Measurements from ENCODE around the gene CBX2.

The CBX2 gene

DNA sequence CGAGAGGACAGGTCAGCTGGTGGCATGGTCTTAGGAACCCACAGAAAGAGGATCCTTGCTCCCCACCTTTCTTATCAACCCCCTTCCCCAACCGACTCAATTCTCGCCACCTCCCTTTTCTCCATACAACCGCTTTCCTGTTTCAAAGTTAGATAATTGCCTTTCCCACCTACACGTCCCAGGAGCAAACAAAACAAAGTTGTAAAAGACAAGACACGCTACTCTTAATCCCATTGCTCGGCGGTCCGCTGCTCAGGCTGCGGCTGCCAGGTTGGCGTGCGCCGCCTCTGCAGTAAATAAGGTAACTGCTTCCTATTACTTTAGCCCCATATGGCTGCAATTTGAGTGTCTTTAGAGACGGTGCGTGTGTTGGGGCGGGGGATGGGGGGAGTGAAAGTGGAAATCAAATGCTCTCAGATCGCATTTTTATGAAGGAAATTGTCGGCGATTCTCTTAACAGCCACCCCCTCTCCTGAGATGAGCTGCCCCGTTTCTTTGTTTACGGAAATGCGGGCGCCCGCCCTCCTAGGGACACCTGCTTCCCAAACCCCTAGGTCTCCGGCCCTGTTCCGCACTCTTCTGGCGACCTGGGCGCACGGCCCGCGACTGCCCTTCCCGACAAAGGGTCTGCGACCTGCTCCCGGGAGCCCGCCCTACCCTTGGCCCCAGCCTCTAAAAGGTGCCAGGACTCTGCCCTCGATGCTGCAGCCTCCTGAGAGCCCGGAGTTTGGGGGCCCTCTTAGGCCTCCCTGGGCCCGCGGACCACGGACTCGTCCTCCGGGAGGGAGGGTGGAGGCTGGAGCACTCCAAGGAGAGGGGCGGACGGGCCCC, 22.6 kb downstream of the CBX2 start:
- Histone ChIP-seq H3K9me2 (replicated peaks; ENCODE audit: control insufficient read depth, low read length) (no peaks in the 10 kb centered on the region), H3K4me2 (ENCODE audit: low read length) (peak overlapping the region; percentile 69), H3K27ac (ENCODE audit: low read depth, low read length) (peak overlapping the region; percentile 59), H3F3A (ENCODE audit: control insufficient read depth, insufficient read depth) (peaks cover 17% of the 10 kb centered on the region), H3K36me3 (ENCODE audit: control insufficient read depth, low read length) (no peaks in the 10 kb centered on the region), H3K4me3 (ENCODE audit: low read length) (peak overlapping the region; percentile 76), H3K79me2 (ENCODE audit: control insufficient read depth, low read length) (peaks cover 10% of the 10 kb centered on the region), H3K4me1 (ENCODE audit: control insufficient read depth, low read length) (peaks cover 70% of the 10 kb centered on the region), H3K27me3 (ENCODE audit: control insufficient read depth, low read length) (peaks cover 32% of the 10 kb centered on the region), H3K9me3 (ENCODE audit: control insufficient read depth, insufficient read depth, low read length) (no peaks in the 10 kb centered on the region), H4K20me1 (ENCODE audit: control insufficient read depth, insufficient read depth, low read depth, low read length) (no peaks in the 10 kb centered on the region)
- no peak; the same call in 1 of the 2 replicates for TF ChIP-seq EZH2phosphoT487 (IDR thresholded peaks at IDR 0.05; ENCODE audit: borderline replicate concordance, low read length)
- TF ChIP-seq, protein P1, sequence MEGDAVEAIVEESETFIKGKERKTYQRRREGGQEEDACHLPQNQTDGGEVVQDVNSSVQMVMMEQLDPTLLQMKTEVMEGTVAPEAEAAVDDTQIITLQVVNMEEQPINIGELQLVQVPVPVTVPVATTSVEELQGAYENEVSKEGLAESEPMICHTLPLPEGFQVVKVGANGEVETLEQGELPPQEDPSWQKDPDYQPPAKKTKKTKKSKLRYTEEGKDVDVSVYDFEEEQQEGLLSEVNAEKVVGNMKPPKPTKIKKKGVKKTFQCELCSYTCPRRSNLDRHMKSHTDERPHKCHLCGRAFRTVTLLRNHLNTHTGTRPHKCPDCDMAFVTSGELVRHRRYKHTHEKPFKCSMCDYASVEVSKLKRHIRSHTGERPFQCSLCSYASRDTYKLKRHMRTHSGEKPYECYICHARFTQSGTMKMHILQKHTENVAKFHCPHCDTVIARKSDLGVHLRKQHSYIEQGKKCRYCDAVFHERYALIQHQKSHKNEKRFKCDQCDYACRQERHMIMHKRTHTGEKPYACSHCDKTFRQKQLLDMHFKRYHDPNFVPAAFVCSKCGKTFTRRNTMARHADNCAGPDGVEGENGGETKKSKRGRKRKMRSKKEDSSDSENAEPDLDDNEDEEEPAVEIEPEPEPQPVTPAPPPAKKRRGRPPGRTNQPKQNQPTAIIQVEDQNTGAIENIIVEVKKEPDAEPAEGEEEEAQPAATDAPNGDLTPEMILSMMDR (IDR thresholded peaks at IDR 0.05; ENCODE audit: low read depth, low read length, poor library complexity, severe bottlenecking), result no peak

DNA sequence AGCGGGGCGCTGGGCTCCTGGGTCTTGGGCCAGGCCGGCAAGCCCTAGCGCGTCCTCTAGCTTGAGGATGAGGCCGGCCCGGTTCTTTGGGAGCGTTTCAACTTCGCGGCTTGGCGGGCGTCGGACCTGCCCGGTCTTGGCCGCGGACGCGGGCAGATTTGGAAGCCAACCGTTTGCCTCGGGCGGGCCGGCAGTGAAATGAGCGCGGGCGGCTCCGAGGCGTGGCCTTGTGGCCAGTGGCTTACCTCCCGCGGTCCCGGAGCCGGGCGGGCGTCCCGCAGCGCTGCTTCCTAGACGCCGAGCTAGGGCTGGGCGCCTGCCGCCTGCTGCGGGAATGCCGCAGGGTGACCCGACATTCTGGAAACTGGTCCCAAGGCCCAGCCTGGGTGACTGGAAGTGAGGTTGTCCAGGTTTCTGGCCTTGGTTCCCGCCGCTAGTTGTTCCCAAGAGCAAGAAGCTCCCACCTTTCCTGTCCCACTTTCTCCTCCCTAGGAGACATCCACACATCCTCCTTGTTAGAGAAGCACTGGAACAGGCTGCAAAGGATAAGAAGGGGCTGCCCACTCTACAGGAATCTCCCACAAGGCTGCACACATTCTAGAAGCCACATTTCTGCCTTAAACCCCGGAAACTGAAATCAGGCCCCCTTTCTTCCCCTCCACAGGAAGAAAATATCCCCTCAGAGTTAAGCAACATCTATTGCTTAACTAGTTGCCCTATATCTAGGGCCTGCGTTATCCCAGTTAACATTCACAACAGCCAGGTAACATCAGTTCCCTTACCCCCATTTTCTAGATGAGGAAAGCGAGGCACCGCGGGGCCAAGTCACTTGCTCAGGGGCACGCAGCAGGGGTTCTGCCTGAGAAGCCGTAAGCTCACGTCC, 23.4 kb downstream of the CBX2 start:
- Histone ChIP-seq H3F3A (ENCODE audit: control insufficient read depth, insufficient read depth) (peaks cover 18% of the 10 kb centered on the region), H3K9me2 (replicated peaks; ENCODE audit: control insufficient read depth, low read length) (no peaks in the 10 kb centered on the region), H3K36me3 (ENCODE audit: control insufficient read depth, low read length) (no peaks in the 10 kb centered on the region), H3K9me3 (ENCODE audit: control insufficient read depth, insufficient read depth, low read length) (no peaks in the 10 kb centered on the region), H3K4me3 (ENCODE audit: low read length) (peak overlapping the region; percentile 76), H3K27me3 (ENCODE audit: control insufficient read depth, low read length) (peaks cover 36% of the 10 kb centered on the region), H3K4me2 (ENCODE audit: low read length) (peak overlapping the region; percentile 69), H3K27ac (ENCODE audit: low read depth, low read length) (peak overlapping the region; percentile 59), H3K4me1 (ENCODE audit: control insufficient read depth, low read length) (peaks cover 72% of the 10 kb centered on the region), H3K79me2 (ENCODE audit: control insufficient read depth, low read length) (peaks cover 3% of the 10 kb centered on the region), H4K20me1 (ENCODE audit: control insufficient read depth, insufficient read depth, low read depth, low read length) (no peaks in the 10 kb centered on the region)
- TF ChIP-seq EZH2phosphoT487 (IDR thresholded peaks at IDR 0.05; ENCODE audit: borderline replicate concordance, low read length), result no peak
- TF ChIP-seq, protein P1 (IDR thresholded peaks at IDR 0.05; ENCODE audit: low read depth, low read length, poor library complexity, severe bottlenecking), result no peak

DNA sequence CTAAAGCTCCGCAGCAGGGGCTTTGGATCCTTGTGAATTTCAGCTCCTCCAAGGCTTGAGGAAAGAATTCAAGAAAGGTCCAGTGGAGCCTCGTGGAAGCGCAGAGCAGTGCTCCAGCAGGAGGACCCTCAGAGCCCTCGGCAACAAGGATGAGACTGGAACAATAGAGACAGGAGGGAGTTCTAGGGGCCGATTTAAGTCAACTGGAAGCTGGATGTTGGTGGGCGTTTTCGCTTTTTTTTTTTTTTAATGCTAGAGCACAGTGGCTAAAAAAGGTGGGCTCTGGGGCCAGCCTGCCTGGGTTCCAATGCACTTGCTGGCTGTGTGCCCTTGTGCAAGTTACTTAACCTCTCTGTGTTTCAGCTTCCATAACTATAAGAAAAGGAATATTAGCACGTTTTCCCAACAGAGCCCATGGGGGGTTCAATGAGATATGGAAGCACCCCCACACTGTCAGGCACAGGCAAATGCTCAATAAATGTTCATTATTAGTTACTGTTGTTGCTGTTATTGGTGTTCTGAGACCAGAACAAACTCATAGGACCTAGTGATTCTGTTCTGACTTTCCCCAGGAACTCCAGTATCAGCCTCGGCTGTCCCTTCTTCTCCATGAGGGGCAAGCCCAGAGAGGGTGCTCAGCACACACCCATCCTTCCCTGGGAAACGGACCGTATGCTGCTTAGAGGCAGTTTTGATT, 24.2 kb downstream of the CBX2 start:
- no peaks in the 10 kb centered on the region for H3K36me3 ChIP-seq (ENCODE audit: control insufficient read depth, low read length)
- no peak overlapping the region for H3K27ac ChIP-seq (ENCODE audit: low read depth, low read length)
- H3K4me1 ChIP-seq (ENCODE audit: control insufficient read depth, low read length), result peaks cover 74% of the 10 kb centered on the region
- no peaks in the 10 kb centered on the region for H3K79me2 ChIP-seq (ENCODE audit: control insufficient read depth, low read length)
- H3K9me2 ChIP-seq (replicated peaks; ENCODE audit: control insufficient read depth, low read length), result no peaks in the 10 kb centered on the region
- no peak overlapping the region for H3K4me2 ChIP-seq (ENCODE audit: low read length)
- H3K9me3 ChIP-seq (ENCODE audit: control insufficient read depth, insufficient read depth, low read length), result no peaks in the 10 kb centered on the region
- peaks cover 44% of the 10 kb centered on the region for H3K27me3 ChIP-seq (ENCODE audit: control insufficient read depth, low read length)
- H4K20me1 ChIP-seq (ENCODE audit: control insufficient read depth, insufficient read depth, low read depth, low read length), result no peaks in the 10 kb centered on the region
- H3K4me3 ChIP-seq (ENCODE audit: low read length), result no peak overlapping the region
- TF ChIP-seq EZH2phosphoT487 (IDR thresholded peaks at IDR 0.05; ENCODE audit: borderline replicate concordance, low read length), result no peak
- TF ChIP-seq, protein P1 (IDR thresholded peaks at IDR 0.05; ENCODE audit: low read depth, low read length, poor library complexity, severe bottlenecking), result no peak
- H3F3A ChIP-seq (ENCODE audit: control insufficient read depth, insufficient read depth), result peaks cover 18% of the 10 kb centered on the region

All from DOHH2 (cell line).